GM21526 (cell line): ENCODE measurements around the gene EGLN1.

Experiments
- ATAC-seq: cut with Tn5 transposase; IDR thresholded peaks from one replicate; pipeline ENCODE4 v1.9.1; 2021; ENCODE audit warnings: moderate library complexity; ENCODE audit not compliant: unreplicated experiment, low FRiP score

Gene EGLN1

GRCh38 chr1:231401478-231401877 is 20.6 kb downstream of the EGLN1 start:
- no peak for ATAC-seq

GRCh38 chr1:231397886-231398671 is 24.0 kb downstream of the EGLN1 start:
- no peak for ATAC-seq

GRCh38 chr1:231396643-231397042 is 25.4 kb downstream of the EGLN1 start:
- ATAC-seq, result no peak

GRCh38 chr1:231395998-231396390 is 26.1 kb downstream of the EGLN1 start:
- ATAC-seq, result no peak

- no peak for ATAC-seq
These were observed 26.8 kb downstream of the EGLN1 start for GRCh38 chr1:231395076-231395997.

GRCh38 chr1:231393668-231394067 is 28.4 kb downstream of the EGLN1 start:
- ATAC-seq, result no peak

- no peak for ATAC-seq
These were observed 29.5 kb downstream of the EGLN1 start for GRCh38 chr1:231392389-231393131.

GRCh38 chr1:231390071-231390470 is 32.0 kb downstream of the EGLN1 start:
- no peak for ATAC-seq

GRCh38 chr1:231387770-231388669 is 34.1 kb downstream of the EGLN1 start:
- ATAC-seq, result no peak

GRCh38 chr1:231386466-231386865 is 35.6 kb downstream of the EGLN1 start:
- ATAC-seq, result no peak

- no peak for ATAC-seq
These were observed 36.7 kb downstream of the EGLN1 start for GRCh38 chr1:231385416-231385748.

- no peak for ATAC-seq
These were observed 37.2 kb downstream of the EGLN1 start for GRCh38 chr1:231384696-231385415.

GRCh38 chr1:231383159-231383860 is 38.8 kb downstream of the EGLN1 start:
- ATAC-seq, result no peak

GRCh38 chr1:231382426-231382825 is 39.7 kb downstream of the EGLN1 start:
- ATAC-seq, result no peak

GRCh38 chr1:231381729-231382128 is 40.4 kb downstream of the EGLN1 start:
- ATAC-seq, result no peak

- ATAC-seq, result no peak
These were observed 45.1 kb downstream of the EGLN1 start for GRCh38 chr1:231376875-231377549.

- ATAC-seq, result no peak
These were observed 46.0 kb downstream of the EGLN1 start for GRCh38 chr1:231376101-231376500.

GRCh38 chr1:231374394-231374793 is 47.7 kb downstream of the EGLN1 start:
- no peak for ATAC-seq
